ENCODE measurements around the gene SIX1.

GRCh38 chr14:60628892-60629291 lies 20.4 kb downstream of the SIX1 start:
- TF ChIP-seq, protein P1, sequence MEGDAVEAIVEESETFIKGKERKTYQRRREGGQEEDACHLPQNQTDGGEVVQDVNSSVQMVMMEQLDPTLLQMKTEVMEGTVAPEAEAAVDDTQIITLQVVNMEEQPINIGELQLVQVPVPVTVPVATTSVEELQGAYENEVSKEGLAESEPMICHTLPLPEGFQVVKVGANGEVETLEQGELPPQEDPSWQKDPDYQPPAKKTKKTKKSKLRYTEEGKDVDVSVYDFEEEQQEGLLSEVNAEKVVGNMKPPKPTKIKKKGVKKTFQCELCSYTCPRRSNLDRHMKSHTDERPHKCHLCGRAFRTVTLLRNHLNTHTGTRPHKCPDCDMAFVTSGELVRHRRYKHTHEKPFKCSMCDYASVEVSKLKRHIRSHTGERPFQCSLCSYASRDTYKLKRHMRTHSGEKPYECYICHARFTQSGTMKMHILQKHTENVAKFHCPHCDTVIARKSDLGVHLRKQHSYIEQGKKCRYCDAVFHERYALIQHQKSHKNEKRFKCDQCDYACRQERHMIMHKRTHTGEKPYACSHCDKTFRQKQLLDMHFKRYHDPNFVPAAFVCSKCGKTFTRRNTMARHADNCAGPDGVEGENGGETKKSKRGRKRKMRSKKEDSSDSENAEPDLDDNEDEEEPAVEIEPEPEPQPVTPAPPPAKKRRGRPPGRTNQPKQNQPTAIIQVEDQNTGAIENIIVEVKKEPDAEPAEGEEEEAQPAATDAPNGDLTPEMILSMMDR (conservative IDR thresholded peaks at IDR 0.05; ENCODE audit: low read length) = no peak
- TF ChIP-seq EZH2phosphoT487 (IDR thresholded peaks at IDR 0.05; ENCODE audit: borderline replicate concordance) = no peak

Data from Loucy (cell line).